ENCODE results near the gene MARVELD3. TPM values are rescaled to one million over a fixed set of nuclear protein-coding genes. Genes with fewer than 3 reads are reported as not detected.
"Not testable (repeated sequence)": the region's sequence is repeated elsewhere in the genome, so short reads cannot be mapped to it uniquely, and the experiment has no call there.

MARVELD3 gene, protein sequence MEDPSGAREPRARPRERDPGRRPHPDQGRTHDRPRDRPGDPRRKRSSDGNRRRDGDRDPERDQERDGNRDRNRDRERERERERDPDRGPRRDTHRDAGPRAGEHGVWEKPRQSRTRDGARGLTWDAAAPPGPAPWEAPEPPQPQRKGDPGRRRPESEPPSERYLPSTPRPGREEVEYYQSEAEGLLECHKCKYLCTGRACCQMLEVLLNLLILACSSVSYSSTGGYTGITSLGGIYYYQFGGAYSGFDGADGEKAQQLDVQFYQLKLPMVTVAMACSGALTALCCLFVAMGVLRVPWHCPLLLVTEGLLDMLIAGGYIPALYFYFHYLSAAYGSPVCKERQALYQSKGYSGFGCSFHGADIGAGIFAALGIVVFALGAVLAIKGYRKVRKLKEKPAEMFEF
- 6.0 TPM for total RNA-seq

DNA sequence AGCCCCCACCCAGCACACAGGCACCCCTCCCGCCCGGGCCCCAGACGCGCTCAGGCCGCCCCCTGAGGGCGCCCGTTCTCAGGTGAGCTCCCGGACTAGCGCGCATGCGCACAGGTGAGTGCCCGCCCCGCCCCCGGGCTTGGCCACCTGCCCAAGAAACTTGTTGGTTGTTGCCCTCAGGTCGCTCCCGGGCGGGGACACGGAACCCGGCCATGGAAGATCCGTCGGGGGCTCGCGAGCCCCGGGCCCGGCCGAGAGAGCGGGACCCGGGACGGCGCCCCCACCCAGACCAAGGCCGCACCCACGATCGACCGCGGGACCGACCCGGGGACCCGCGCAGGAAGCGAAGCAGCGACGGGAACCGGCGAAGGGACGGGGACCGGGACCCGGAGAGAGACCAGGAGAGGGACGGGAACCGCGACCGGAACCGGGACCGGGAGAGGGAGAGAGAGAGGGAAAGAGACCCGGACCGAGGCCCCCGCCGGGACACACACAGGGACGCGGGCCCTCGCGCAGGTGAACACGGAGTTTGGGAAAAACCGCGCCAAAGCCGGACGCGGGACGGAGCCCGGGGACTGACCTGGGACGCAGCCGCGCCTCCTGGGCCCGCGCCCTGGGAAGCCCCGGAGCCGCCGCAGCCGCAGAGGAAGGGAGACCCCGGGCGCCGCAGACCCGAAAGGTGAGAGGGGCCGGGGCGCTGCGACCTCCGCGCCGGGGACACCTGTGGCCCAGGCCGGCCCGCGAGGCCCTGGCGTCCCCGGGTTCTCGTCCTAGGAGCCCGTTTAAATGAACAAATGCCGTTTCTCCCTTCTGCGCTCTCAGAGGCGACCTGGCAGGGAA lies at the start of gene MARVELD3:
TSS of gene MARVELD3 (plus strand) at position 167 of the 840 bp plus-strand sequence. CDS start at position 213, 46 bp downstream.
- ATAC-seq (peak; percentile 72), DNase-seq (ENCODE audit: low spot score) (peak; percentile 89)

DNA sequence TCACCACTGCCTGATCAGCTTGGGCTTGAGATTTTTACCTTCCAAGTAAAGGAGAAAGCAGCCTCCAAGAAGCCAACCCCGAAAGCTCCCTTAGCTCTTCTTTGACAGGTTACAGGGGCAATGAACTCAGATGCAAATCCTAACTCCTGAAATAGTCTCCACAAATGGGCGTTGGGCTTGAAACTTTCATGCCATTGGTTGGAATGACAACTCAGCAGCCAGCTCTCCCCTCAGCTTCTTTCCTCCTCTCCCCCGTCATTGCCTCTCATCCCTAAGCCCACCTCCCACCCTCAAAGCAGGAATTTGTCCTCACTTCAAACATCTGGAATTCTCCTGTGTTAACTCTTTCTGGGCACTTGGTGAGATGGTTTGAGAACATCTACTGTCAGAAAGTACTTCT lies 49.0 kb upstream of the MARVELD3 start, which contains the start of gene TAT:
TSS of gene TAT (minus strand) at position 122 of the 400 bp plus-strand sequence. CDS start 677 bp downstream, outside the sequence.
- ATAC-seq (peak; percentile 51), DNase-seq (ENCODE audit: low spot score) (peak; percentile 86)

DNA sequence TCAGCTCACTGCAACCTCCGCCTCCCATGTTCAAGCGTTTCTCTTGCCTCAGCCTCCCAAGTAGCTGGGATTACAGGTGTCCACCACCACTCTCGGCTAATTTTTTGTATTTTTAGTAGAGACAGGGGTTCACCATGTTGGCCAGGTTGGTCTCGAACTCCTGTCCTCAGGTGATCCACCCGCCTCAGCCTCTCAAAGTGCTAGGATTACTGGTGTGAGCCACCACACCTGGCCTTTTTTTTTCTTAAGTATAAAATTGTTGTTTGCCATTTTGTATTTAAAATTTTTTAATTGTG lies 43.5 kb upstream of the MARVELD3 start:
- not testable (repeated sequence) for DNase-seq (ENCODE audit: low spot score); ATAC-seq

DNA sequence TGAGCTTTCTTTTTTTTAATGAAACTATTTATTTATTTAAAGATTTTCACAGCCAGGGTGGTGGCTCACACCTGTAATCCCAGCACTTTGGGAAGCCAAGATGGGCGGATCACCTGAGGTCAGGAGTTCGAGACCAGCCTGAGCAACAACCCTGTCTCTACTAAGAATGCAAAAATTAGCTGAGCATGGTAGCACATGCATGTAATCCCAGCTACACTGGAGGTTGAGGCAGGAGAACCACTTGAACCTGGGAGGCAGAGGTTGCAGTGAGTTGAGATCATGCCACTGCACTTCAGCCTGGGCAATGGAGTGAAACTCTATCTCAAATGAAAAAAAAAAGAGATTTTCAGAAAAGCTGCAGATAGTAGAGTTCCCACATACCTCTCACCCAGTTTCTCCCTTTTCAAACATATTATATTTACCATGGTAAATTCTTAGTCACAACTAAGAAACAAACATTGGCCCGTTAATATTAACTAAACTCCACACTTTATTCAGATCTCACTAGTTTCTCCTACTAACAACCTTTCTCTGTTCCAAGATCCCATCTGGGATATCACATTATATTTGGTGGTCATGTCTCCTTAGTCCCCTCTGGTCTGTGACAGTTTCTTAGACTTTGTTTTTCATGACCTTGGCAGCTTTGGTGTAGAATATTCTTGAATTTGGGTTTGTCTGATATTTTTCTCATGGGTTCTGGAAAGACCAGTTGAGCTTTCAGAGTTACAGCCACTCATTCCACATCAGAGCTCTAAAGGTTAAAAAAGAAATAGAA lies 41.3 kb upstream of the MARVELD3 start:
- DNase-seq (ENCODE audit: low spot score) = no peak
- ATAC-seq = peak; percentile 18

DNA sequence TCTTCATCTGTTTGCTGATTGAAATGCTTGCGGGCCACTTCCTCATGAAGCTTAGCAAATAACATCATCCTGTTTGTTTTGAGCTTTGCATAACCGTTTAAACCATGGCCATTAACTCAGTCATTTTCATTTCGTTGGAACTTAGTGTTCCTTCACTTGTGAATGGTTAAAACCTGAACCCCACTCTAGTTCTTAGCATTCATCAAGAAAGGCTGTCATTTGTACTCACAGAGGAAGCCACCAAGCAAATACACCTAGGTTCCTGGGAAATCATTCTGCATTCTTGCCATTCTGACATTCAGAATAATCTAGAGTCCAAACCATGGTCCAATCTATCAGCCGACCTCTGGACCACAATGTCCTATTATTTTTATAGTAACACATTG lies 40.7 kb upstream of the MARVELD3 start:
- DNase-seq (ENCODE audit: low spot score) = no peak
- ATAC-seq = peak; percentile 57

DNA sequence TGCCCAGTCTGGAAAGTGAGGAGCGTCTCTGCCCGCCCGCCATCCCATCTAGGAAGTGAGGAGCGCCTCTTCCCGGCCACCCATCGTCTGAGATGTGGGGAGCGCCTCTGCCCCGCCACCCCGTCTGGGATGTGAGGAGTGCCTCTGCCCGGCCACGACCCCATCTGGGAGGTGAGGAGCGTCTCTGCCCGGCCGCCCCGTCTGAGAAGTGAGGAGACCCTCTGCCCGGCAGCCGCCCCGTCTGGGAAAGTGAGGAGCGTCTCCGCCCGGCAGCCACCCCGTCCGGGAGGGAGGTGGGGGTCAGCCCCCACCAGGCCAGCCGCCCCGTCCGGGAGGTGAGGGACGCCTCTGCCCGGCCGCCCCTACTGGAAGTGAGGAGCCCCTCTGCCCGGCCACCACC lies 36.6 kb upstream of the MARVELD3 start:
- ATAC-seq; DNase-seq (ENCODE audit: low spot score): not testable (repeated sequence)

DNA sequence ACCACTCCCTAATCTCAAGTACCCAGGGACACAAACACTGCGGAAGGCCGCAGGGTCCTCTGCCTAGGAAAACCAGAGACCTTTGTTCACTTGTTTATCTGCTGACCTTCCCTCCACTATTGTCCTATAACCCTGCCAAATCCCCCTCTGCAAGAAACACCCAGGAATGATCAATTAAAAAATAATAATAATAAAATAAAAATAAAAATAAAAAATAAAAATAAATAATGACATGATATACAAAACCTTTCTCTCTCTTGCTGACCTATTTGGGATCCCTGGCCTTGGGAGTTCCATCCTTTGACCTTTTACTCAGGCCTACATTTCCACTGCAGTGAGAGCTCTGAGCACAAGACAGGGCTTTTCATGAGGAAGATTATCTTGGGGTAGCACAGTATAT lies 35.9 kb upstream of the MARVELD3 start:
- DNase-seq (ENCODE audit: low spot score); ATAC-seq: not testable (repeated sequence)

DNA sequence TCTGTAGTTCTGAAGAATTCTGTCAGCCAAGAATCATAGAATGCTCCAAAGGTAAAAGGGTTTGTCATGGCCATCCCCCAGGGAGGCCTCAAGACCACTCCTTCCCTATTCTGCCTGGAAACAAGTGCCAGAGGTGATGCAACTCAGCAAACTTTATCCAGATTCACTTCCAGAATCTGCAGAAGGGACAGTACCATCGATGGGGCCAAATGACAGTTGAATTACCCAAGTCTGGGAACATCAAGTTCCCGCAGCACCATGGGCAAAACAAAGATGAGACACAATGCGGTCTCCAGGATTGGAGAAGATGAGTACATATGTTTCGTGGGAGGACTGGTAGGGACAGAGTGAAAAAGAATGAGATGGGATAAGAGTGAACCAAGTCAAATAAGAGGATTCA lies 35.4 kb upstream of the MARVELD3 start:
- peak; percentile 54 for ATAC-seq
- DNase-seq (ENCODE audit: low spot score) = peak; percentile 89

DNA sequence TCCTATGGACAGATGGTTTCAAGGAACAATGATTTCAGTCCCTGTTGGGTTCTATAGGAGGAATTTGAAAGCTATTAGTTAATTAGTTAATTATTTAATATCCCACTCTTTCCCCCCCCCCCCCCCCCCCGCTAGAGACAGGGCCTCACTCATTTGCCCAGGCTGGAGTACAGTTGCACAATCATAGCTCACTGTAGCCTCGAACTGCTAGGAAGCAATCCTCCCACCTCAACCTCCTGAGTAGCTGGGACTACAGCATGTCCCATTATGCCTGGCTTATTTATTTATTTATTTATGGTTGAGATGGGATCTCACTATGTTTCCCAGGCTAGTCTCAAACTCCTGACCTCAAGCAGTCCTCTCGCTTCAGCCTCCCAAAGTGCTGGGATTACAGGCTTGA lies 34.1 kb upstream of the MARVELD3 start:
- ATAC-seq = no peak
- DNase-seq (ENCODE audit: low spot score) = no peak

DNA sequence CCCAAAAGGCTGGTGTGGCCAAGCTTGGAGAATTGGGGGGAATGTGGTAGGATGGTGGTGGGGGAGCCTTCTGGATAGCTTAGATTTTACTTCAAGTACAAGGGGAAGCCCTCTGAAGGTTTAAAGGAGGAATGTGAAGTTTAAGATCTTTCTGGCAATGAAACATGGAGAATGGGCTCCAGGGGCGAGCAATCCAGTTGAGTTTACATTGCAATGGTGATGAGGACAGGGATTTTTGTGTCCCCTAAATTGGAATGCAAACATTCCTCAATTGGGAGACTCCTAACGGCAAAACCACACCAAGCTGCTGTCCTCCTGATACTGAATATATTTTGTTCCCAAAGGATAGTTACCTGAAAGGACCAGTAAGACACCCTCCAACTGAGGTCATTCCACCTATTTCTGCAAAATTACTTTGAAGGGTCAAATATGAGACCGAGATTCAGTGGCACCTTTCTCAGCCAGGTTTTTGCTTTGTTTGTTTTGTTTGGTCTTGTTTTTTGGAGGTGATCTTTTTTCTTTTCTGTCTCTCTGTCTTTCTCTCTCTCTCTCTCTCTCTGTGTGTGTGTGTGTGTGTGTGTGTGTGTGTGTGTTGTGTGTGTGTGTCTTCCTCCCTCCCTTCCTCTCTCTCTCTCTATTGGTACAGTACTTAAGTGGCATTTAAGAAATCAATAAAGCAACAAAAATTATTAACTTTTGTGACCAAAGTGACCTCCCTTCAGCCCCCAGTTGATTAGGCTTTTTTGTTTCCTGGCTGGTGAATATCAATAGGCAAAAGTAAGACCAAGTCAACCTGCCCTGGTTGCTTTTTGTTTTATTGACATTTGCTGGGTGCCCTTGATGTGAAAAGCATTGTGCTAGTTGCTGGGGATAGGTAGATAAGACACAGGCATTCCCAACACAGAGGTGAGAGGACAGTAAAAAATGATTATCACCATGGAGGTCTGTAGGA lies 32.7 kb upstream of the MARVELD3 start:
- ATAC-seq (peak; percentile 44), DNase-seq (ENCODE audit: low spot score) (no peak)

DNA sequence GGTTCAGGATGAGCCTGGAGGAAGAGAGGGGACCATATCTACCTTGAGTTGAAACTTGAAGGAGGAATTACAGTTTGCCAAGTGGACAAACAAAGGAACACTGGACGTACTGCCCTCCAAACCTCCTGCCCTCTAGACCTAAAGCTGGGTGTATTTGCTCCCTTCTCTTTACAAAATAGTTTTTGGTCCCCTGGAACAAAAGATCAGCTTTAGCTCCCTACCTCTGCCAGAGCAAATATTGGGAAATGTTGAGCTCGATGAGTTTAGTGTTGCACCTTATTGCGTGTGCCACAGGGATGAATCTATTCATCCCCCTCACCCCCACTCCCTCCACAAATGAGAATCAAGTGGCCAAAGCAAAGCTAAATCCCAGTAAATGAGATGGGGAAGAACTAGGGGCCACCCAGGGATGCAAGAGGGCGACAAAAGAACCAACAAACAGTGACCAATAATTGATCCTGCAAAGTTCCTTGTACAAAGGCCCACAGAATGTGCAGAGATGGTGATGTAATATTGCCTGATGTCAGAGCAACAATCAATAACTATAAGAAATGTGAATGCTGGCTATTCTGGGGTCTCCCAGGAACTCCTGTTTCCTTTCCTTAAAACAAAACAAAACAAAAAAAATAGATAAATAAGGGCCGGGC lies 31.9 kb upstream of the MARVELD3 start:
- peak; percentile 84 for DNase-seq (ENCODE audit: low spot score)
- peak; percentile 60 for ATAC-seq

DNA sequence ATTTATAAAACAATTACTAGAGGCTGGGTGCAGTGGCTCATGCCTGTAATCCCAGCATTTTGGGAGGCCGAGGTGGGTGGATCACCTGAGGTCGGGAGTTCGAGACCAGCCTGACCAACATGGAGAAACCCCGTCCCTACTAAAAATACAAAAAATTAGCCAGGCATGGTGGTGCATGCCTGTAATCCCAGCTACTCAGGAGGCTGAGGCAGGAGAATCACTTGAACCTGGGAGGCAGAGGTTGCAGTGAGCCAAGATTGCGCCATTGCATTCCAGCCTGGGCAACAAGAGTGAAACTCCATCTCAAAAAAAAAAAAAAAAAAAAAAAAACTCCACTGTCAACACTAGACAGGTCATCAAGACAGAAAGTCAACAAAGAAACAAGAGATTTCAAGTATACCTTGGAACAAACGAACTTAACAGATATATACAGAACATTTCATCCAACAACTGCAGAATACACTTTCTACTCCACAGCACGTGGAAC lies 30.6 kb upstream of the MARVELD3 start:
- not testable (repeated sequence) for DNase-seq (ENCODE audit: low spot score)
- peak; percentile 3 for ATAC-seq

DNA sequence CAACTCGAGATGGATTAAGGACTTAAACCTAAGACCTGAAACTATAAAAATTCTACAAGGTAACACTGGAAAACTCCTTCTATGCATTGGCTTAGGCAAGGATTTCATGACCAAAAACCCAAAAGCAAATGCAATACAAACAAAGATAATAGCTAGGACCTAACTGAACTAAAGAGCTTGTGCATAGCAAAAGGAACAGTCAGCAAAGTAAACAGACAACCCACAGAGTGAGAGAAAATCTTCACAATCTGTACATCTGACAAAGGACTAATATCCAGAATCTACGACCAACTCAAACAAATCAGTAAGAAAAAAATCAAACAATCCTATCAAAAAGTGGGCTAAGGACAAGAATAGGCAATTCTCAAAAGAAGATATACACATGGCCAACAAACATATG lies 27.6 kb upstream of the MARVELD3 start:
- ATAC-seq; DNase-seq (ENCODE audit: low spot score): not testable (repeated sequence)

DNA sequence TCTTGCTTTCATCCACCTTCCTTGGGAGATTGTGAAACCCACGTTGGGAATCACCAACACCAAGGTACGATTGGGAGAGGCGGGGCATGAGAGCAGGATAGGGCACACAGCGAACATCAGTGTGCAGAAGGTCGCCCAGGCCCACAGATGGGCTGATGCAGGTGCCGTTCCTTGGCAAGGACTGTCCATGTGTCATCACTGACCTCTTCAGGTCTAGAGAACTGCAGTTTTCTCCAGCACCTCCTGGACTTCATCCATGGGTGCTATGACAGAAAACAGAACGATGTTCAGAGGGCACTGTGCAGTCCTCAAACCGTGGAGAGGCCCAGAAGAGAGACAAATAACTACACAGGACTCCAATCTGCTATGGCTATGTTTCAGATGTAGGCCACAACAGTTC lies 25.2 kb upstream of the MARVELD3 start:
- peak; percentile 98 for ATAC-seq
- DNase-seq (ENCODE audit: low spot score) = peak; percentile 94

DNA sequence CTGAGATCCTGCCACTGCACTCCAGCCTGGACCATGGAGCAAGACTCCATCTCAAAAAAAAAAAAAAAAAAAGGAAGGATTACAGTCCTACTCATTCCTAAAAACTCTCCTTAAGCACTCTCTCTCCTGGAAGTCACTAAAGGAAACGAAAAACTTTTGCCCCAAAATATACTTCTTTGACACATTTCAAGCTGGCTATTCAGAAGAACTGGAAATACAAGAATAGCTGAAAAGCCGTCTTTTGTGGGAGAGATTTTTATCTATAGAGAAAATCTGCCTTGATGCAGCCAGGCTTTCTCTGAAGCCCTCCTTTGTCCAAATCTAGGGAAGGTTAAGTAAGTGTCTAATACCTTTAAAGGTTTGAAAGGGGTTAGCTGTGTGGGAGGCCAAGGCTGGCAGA lies 16.9 kb upstream of the MARVELD3 start:
- no peak for DNase-seq (ENCODE audit: low spot score)
- no peak for ATAC-seq

DNA sequence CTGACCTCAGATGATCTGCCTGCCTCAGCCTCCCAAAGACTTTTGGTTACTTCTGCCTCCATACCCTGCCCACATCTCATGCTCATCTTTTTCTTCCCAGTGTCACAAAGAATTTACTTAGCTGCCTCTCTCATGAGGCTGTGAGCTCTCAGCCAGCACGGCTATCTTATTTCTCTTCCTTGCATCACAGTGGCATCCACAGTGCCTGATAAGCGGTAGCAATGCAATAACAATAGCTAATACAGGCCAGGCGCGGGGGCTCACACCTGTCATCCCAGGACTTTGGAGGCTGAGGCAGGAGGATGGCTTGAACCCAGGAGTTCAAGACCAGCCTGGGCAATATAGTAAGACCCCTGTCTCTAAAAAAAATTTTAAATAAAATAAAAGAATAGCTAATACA lies 15.5 kb upstream of the MARVELD3 start:
- peak; percentile 3 for ATAC-seq
- no peak for DNase-seq (ENCODE audit: low spot score)

DNA sequence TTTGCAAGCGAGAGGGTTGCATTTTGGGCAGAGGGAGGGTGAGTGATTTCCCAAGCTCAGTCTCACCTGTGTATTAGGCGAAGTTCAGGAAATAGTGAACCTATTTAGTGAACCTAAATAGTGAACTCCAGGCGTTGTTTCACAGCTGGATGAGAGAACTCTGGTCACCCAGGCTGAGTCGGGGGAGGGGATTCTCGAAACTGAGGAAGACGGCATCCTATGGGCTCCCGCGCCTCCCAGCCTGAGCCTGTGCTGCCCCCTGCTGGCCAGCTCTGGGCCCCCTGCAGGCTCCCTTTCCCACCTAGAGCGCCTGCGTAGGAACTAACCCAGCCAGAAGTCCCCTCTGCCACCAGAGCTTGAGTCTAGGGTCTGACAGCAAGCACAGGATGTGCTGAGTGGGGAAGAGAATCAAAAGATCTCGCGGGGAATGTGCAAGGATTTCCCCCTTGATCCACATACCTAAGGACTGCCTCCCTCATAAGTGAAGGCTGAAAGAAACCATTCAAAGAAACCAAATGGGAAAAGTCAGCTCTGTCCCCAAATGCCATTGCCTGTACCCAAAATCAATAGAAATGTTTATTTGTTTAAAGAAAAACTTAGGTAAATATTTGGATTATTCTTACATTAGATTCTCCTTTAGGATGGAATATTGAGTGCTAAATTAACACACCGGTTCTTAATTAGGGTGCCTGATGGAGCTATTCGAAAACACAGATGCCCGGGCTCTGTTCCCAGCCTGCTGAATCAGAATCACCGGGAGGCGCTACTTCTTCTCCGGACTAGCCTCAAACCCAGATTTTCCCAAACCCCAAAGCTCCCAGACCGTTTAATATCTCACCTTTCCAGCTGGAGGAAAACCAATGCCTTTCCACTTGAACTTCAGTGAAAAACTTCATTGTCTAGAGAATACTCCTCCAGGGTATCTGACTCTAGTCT lies 14.8 kb upstream of the MARVELD3 start:
- peak; percentile 97 for ATAC-seq
- DNase-seq (ENCODE audit: low spot score) = peak; percentile 77

DNA sequence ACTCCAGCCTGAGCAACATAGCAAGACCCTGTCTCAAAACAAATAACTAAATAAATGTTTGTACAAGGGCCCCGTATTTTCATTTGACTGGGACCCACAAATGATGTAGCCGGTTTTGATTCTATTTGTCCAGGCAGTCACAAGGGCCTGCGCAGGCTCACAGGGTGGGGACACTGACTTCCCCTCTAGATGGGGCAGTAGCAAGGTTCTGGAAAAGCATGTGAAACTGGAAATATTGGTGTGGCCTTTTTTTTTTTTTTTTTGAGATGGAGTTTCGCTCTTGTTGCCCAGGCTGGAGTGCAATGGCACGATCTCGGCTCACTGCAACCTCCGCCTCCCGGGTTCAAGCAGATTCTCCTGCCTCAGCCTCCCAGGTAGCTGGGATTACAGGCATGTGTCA lies 11.0 kb upstream of the MARVELD3 start:
- not testable (repeated sequence) for DNase-seq (ENCODE audit: low spot score); ATAC-seq

All from left lobe of liver (tissue), 2 donors.